Measurements from ENCODE around the gene RNU6-8.

GRCh38 chr14:32193532-32193931 lies 9.5 kb downstream of the RNU6-8 start:
- TF ChIP-seq, protein P1, sequence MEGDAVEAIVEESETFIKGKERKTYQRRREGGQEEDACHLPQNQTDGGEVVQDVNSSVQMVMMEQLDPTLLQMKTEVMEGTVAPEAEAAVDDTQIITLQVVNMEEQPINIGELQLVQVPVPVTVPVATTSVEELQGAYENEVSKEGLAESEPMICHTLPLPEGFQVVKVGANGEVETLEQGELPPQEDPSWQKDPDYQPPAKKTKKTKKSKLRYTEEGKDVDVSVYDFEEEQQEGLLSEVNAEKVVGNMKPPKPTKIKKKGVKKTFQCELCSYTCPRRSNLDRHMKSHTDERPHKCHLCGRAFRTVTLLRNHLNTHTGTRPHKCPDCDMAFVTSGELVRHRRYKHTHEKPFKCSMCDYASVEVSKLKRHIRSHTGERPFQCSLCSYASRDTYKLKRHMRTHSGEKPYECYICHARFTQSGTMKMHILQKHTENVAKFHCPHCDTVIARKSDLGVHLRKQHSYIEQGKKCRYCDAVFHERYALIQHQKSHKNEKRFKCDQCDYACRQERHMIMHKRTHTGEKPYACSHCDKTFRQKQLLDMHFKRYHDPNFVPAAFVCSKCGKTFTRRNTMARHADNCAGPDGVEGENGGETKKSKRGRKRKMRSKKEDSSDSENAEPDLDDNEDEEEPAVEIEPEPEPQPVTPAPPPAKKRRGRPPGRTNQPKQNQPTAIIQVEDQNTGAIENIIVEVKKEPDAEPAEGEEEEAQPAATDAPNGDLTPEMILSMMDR (conservative IDR thresholded peaks at IDR 0.05; ENCODE audit: low read length) = no peak
- no peak for TF ChIP-seq EZH2phosphoT487 (IDR thresholded peaks at IDR 0.05; ENCODE audit: borderline replicate concordance)
